Panc1 (cell line): ENCODE measurements around the gene GTPBP1. TPM values are rescaled to one million over a fixed set of nuclear protein-coding genes. Genes with fewer than 3 reads are reported as not detected.

ENCODE experiments used
- ATAC-seq: fragments of 200-7000 bp; cut with Tn5 transposase; 2 replicates; pipeline ENCODE4 v1.9.1; 2020; ENCODE audit warnings: mild to moderate bottlenecking, moderate library complexity
- BruUV-seq: library from RNA; stranded (reverse); fragments of 400-500 nt; replicated peaks from 2 replicates; lab custom pipeline; 2021; lab: Mats Ljungman, UMichigan
- CTCF ChIA-PET: fragments of 300-600 bp; sonication (Branson Sonifier 250); formaldehyde crosslinking; loops from one replicate; lab custom pipeline; 2022; ENCODE audit warnings: antibody characterized with exemption; lab: Charles Lee
- POLR2A ChIA-PET: fragments of 300-600 bp; sonication (Branson Sonifier 250); formaldehyde crosslinking; loops from one replicate; lab custom pipeline; 2022; ENCODE audit warnings: antibody characterized with exemption; lab: Charles Lee
- DNase-seq: peaks from one replicate; pipeline ENCODE4 v3.0.0-alpha.2; 2010; ENCODE audit warnings: low read depth, low spot score
- H3K27ac ChIP-seq: 2 replicates; pipeline ENCODE4 v1.5.1; 2011; ENCODE audit warnings: mild to moderate bottlenecking, low read length, inconsistent platforms
- H3K27me3 ChIP-seq: fragments of 200-500 bp; sonication (Bioruptor generic); 2 replicates; pipeline ENCODE4 v1.6.0; 2014; ENCODE audit warnings: low read length, inconsistent platforms; ENCODE audit not compliant: control insufficient read depth, insufficient read depth
- H3K36me3 ChIP-seq: fragments of 200-500 bp; sonication (Bioruptor generic); 2 replicates; pipeline ENCODE4 v1.5.1; 2014; ENCODE audit warnings: inconsistent platforms, mild to moderate bottlenecking, low read length, moderate library complexity; ENCODE audit not compliant: control insufficient read depth, insufficient read depth
- H3K4me1 ChIP-seq: 2 replicates; pipeline ENCODE4 v1.5.1; 2011; ENCODE audit warnings: inconsistent platforms, mild to moderate bottlenecking, low read length, moderate library complexity; ENCODE audit not compliant: control insufficient read depth, insufficient read depth
- H3K4me3 ChIP-seq, 2 experiments: 2 replicates each; pipeline ENCODE4 v1.5.1; 2011 to 2012; ENCODE audit warnings: low read depth in 2 of 2, low read length in 2 of 2, mild to moderate bottlenecking in 2 of 2, inconsistent platforms in 1 of 2, moderate library complexity in 1 of 2
- H3K9me3 ChIP-seq: fragments of 200-500 bp; sonication (Bioruptor generic); 2 replicates; pipeline ENCODE4 v1.5.1; 2014; ENCODE audit warnings: low read depth, mild to moderate bottlenecking, inconsistent platforms, low read length, moderate library complexity; ENCODE audit not compliant: control insufficient read depth, insufficient read depth
- POLR2AphosphoS5 ChIP-seq: IDR thresholded peaks from 2 replicates; pipeline ENCODE4 v1.6.1; 2012; ENCODE audit warnings: mild to moderate bottlenecking, low read depth, low read length, moderate library complexity
- SIN3A ChIP-seq: IDR thresholded peaks from 2 replicates; pipeline ENCODE4 v1.6.1; 2012; ENCODE audit warnings: low read depth, mild to moderate bottlenecking, low read length, moderate library complexity, borderline replicate concordance; ENCODE audit not compliant: insufficient read depth
- TCF7L2 ChIP-seq: IDR thresholded peaks from 2 replicates; pipeline ENCODE4 v1.6.1; 2011; ENCODE audit warnings: mild to moderate bottlenecking, low read depth, low read length, inconsistent platforms
- in situ Hi-C: cut with HindIII; loops from 2 replicates; pipeline ENCODE4 v1.10.0; 2016; ENCODE audit warnings: low sequenced_read_pairs, low pct_unique_long_range_greater_than_20kb
- intact Hi-C: fragments of 100-400 bp; cut with micrococcal nuclease; formaldehyde crosslinking; loops from one replicate; pipeline ENCODE4 v1.10.0; 2022; ENCODE audit not compliant: unreplicated experiment
- total RNA-seq: library from RNA; stranded (reverse); gene quantifications from one replicate; pipeline ENCODE4 v1.2.1, GENCODE V29; 2021; ENCODE audit not compliant: unreplicated experiment
- TF ChIP-seq, protein P1 (sequence below): fragments of 450-650 bp; IDR thresholded peaks from 2 replicates; pipeline ENCODE4 v1.5.1; 2017; ENCODE audit warnings: mild to moderate bottlenecking

The GTPBP1 gene
- total RNA-seq, 1 experiment from 2014 or later = 25.5 TPM

DNA sequence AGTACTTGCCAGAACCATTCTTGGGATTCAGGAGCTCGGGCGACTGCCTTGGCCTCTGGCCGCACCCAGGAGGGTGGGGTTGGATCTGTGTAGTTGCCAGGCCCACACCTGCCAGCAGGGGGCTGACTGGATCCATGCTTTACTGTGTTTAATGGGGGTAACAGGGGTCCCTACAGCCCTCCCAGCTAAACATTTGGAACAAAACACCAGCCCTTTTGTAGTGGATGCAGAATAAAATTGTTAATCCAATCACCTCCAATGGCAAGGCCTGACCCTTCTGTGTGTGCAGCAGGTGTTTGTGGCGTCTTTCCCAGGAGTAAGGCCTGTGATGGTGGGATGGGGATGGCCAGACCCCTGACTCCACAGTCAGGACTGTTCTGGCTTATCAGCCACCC is 27.6 kb downstream of the GTPBP1 start:
- CTCF ChIA-PET = interaction anchor here (1.0 kb wide), 1 partner anchor 10 kb away, joined by 3 read pairs; no protein-coding TSS in a partner anchor
- H3K27ac ChIP-seq = no peak overlapping the region
- intact Hi-C loops (no loop called here), in situ Hi-C loops (no loop called here)
- no TSS peak for BruUV-seq
- no peaks in the 10 kb centered on the region for H3K4me1 ChIP-seq
- TF ChIP-seq POLR2AphosphoS5 (no peak), TCF7L2 (no peak)
- TF ChIP-seq, protein P1, sequence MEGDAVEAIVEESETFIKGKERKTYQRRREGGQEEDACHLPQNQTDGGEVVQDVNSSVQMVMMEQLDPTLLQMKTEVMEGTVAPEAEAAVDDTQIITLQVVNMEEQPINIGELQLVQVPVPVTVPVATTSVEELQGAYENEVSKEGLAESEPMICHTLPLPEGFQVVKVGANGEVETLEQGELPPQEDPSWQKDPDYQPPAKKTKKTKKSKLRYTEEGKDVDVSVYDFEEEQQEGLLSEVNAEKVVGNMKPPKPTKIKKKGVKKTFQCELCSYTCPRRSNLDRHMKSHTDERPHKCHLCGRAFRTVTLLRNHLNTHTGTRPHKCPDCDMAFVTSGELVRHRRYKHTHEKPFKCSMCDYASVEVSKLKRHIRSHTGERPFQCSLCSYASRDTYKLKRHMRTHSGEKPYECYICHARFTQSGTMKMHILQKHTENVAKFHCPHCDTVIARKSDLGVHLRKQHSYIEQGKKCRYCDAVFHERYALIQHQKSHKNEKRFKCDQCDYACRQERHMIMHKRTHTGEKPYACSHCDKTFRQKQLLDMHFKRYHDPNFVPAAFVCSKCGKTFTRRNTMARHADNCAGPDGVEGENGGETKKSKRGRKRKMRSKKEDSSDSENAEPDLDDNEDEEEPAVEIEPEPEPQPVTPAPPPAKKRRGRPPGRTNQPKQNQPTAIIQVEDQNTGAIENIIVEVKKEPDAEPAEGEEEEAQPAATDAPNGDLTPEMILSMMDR = peak; percentile 82
- no peaks in the 10 kb centered on the region for H3K9me3 ChIP-seq
- H3K4me3 ChIP-seq = no peak overlapping the region
- H3K36me3 ChIP-seq = no peaks in the 10 kb centered on the region; the same call in 1 of the 2 replicates
- ATAC-seq = peak; percentile 61
- H3K27me3 ChIP-seq = no peaks in the 10 kb centered on the region
- POLR2A ChIA-PET = no interaction called here
- no peak for DNase-seq

DNA sequence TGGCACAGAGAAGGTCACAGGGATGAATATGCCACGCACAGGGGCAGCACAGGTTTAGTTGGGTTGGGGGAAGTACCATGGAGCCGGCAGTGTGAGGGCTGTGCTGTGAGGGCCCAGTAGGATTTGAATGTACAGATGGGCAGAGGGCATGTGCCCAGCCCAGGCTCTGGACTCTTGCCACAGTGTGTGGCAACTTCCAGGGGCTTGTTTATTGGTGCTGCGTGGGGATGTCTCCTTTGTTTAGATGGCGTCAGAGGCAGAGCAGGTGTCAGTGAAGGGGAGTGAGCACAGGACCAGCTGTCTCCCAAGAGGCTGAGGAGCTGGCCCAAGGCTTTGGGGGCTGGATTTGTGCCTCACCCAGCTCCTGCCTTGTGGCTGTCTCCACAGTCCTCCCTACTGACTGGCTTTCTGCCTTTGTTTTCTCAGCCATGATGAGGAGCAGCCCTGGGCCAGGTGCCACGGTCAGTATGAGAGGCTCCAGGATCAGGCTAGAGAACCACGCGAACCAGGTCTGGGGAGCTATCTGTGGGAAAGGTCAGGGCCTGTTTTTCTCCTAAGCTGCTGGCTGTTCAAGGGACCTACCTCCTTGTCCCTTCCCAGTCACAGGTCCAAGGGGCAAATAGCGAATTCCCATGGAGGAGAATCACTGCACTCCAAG is 28.1 kb downstream of the GTPBP1 start:
- POLR2A ChIA-PET = no interaction called here

DNA sequence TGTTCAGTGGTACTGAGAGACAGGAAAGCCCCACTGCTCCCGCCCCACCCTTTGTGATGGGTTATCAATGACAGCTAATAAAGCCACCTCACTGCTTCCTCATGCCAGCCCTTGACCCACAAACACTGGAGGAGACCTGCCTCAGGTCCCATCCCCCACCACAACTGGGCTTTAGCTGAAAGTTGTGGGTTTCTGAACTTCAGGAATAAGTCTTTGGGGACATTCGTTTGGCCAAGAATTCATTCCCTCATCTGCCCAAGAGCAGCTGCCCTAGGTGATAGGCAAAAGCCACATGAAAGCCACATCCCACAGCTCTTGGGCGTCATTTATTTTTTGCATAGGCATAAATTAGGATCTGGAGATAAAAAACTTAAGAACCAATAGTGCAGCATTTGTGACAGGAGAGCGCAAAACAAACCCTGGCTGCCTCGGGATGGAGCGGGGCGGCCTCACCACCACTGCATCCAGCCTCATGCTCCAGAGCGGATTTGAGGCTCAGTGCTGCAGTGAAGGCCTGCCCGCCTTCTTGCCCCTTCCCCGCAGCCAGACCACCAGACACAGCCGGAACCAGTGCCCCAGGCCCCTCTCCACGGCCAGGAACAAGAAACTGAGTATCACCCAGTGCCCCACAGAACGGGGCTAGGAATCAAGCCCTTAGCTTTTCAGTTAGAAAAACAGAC is 28.8 kb downstream of the GTPBP1 start:
- Histone ChIP-seq H3K27ac (no peak overlapping the region), H3K9me3 (no peaks in the 10 kb centered on the region), H3K36me3 (no peaks in the 10 kb centered on the region; the same call in 1 of the 2 replicates), H3K4me3 (no peak overlapping the region), H3K27me3 (no peaks in the 10 kb centered on the region), H3K4me1 (no peaks in the 10 kb centered on the region)
- CTCF ChIA-PET = interaction anchor here (0.7 kb wide), 1 partner anchor 10 kb away, joined by 9 read pairs; no protein-coding TSS in a partner anchor
- TSS peak; percentile 89 for BruUV-seq
- POLR2A ChIA-PET = no interaction called here
- TF ChIP-seq POLR2AphosphoS5 = no peak
- intact Hi-C loops = no loop called here
- ATAC-seq = no peak
- no peak for DNase-seq
- in situ Hi-C loops = no loop called here

More for the DNA sequence above, 28.1 kb downstream of the GTPBP1 start:
- Histone ChIP-seq H3K9me3 (no peaks in the 10 kb centered on the region), H3K4me3 (no peak overlapping the region), H3K27me3 (no peaks in the 10 kb centered on the region), H3K4me1 (no peaks in the 10 kb centered on the region), H3K36me3 (no peaks in the 10 kb centered on the region; the same call in 1 of the 2 replicates), H3K27ac (no peak overlapping the region)
- no peak for TF ChIP-seq SIN3A
- no peak for TF ChIP-seq POLR2AphosphoS5
- TF ChIP-seq, protein P1 = no peak
- in situ Hi-C loops = no loop called here
- ATAC-seq (0 out of 2 replicates have a peak, but pooled peaks have one; percentile 20), DNase-seq (no peak)
- CTCF ChIA-PET = no interaction called here
- no TSS peak for BruUV-seq
- intact Hi-C loops = no loop called here
